Measurements from ENCODE around the gene TOP3B. TPM values are rescaled to one million over a fixed set of nuclear protein-coding genes. Genes with fewer than 3 reads are reported as not detected.

Gene TOP3B
- total RNA-seq, 4 donors from 2014 or later: 24.7 to 39.3 (median 29.3) TPM

- peak overlapping the region; percentile 84 to 94 (median 86) for H3K27ac ChIP-seq
- H3K9me3 ChIP-seq: no peaks in the 10 kb centered on the region
- H3K27me3 ChIP-seq: no peaks in the 10 kb centered on the region
- WGBS, 2 donors: 16 to 30% methylated on average over 8 of the region's 8 CpGs
- DNase-seq: no peak
- H3K36me3 ChIP-seq: peaks cover 11 to 12% of the 10 kb centered on the region in 2 donors
- TF ChIP-seq CTCF (IDR thresholded peaks at IDR 0.05): no peak
- TF ChIP-seq POLR2A (IDR thresholded peaks at IDR 0.05): no peak
- H3K4me3 ChIP-seq (replicated peaks in 1 of 3): peak overlapping the region in 1 of 3 donors; percentile 50
- peaks cover 20 to 58% of the 10 kb centered on the region in 2 donors for H3K4me1 ChIP-seq
- intact Hi-C loops (cut with DNase I): loop anchor here (5.0 kb wide), 3 partner anchors 165 to 225 kb away; partner anchors contain the start of gene YPEL1
These were observed 44.8 kb downstream of the TOP3B start for GRCh38 chr22:21937821-21938070.

GRCh38 chr22:21937041-21937820 is 45.4 kb downstream of the TOP3B start:
- 62 to 63% methylated on average over 19 to 20 of the region's 20 CpGs for WGBS, 2 donors
- peaks cover 20 to 55% of the 10 kb centered on the region in 2 donors for H3K4me1 ChIP-seq

GRCh38 chr22:21936151-21936775 is 46.3 kb downstream of the TOP3B start:
- WGBS, 2 donors: 82 to 84% methylated on average over 15 of the region's 15 CpGs
- Histone ChIP-seq H3K27ac (peak overlapping the region; percentile 84 to 94 (median 86)), H3K36me3 (peaks cover 17 to 18% of the 10 kb centered on the region in 2 donors), H3K27me3 (no peaks in the 10 kb centered on the region), H3K9me3 (no peaks in the 10 kb centered on the region), H3K4me1 (peaks cover 20 to 45% of the 10 kb centered on the region in 2 donors), H3K4me3 (replicated peaks in 1 of 3) (no peak overlapping the region)
- intact Hi-C loops (cut with DNase I): loop anchor here (5.0 kb wide), 3 partner anchors 164 to 224 kb away; partner anchors contain the start of gene YPEL1
- peak in 1 of 2 donors; percentile 21 for DNase-seq
- no peak for TF ChIP-seq CTCF (IDR thresholded peaks at IDR 0.05)

More at GRCh38 chr22:21937041-21937820, 45.4 kb downstream of the TOP3B start:
- intact Hi-C loops (cut with DNase I): loop anchor here (5.0 kb wide), 3 partner anchors 165 to 225 kb away; partner anchors contain the start of gene YPEL1
- no peak for TF ChIP-seq POLR2A (IDR thresholded peaks at IDR 0.05)
- no peak for TF ChIP-seq CTCF (IDR thresholded peaks at IDR 0.05)
- peak overlapping the region; percentile 84 to 94 (median 86) for H3K27ac ChIP-seq
- H3K9me3 ChIP-seq: no peaks in the 10 kb centered on the region
- peak overlapping the region in 1 of 3 donors; percentile 50 for H3K4me3 ChIP-seq (replicated peaks in 1 of 3)
- H3K36me3 ChIP-seq: peaks cover 13 to 17% of the 10 kb centered on the region in 2 donors
- no peaks in the 10 kb centered on the region for H3K27me3 ChIP-seq
- peak; percentile 74 to 76 for DNase-seq

GRCh38 chr22:21933910-21934309 is 48.7 kb downstream of the TOP3B start:
- DNase-seq: no peak
- 95 to 96% methylated on average over 7 to 19 of the region's 19 CpGs for WGBS, 2 donors

More at GRCh38 chr22:21933910-21934309, 48.7 kb downstream of the TOP3B start:
- no peaks in the 10 kb centered on the region for H3K9me3 ChIP-seq
- intact Hi-C loops (cut with DNase I): no loop called here
- no peak overlapping the region for H3K4me3 ChIP-seq (replicated peaks in 1 of 3)
- no peaks in the 10 kb centered on the region for H3K27me3 ChIP-seq
- TF ChIP-seq POLR2A (IDR thresholded peaks at IDR 0.05): no peak
- TF ChIP-seq CTCF (IDR thresholded peaks at IDR 0.05): no peak
- peaks cover 16 to 22% of the 10 kb centered on the region in 2 donors for H3K4me1 ChIP-seq
- H3K27ac ChIP-seq: no peak overlapping the region
- H3K36me3 ChIP-seq: peaks cover 38 to 40% of the 10 kb centered on the region in 2 donors
